BLaER1 treated with 17β-estradiol and CSF1 and Interleukin-3, amounts not matched to agents 10 nM and 100 nM (cell line): ENCODE data around the gene VTI1A.

Experiments used
- H3K27ac ChIP-seq, 11 experiments: shearing (Covaris generic); formaldehyde crosslinking; 2 replicates each; pipeline ENCODE4 v1.8.1; 2022
- H3K27me3 ChIP-seq, 11 experiments: shearing (Covaris generic); formaldehyde crosslinking; 2 replicates each; pipeline ENCODE4 v1.8.1; 2022
- H3K36me3 ChIP-seq, 11 experiments: shearing (Covaris generic); formaldehyde crosslinking; 2 replicates each; pipeline ENCODE4 v1.8.1; 2022
- H3K4me1 ChIP-seq, 10 experiments: shearing (Covaris generic); formaldehyde crosslinking; 2 replicates each; pipeline ENCODE4 v1.8.1; 2022
- H3K4me2 ChIP-seq, 11 experiments: shearing (Covaris generic); formaldehyde crosslinking; 2 replicates each; pipeline ENCODE4 v1.8.1; 2022
- H3K4me3 ChIP-seq, 10 experiments: shearing (Covaris generic); formaldehyde crosslinking; 2 replicates each; pipeline ENCODE4 v1.8.1; 2022
- H3K9ac ChIP-seq, 11 experiments: shearing (Covaris generic); formaldehyde crosslinking; 2 replicates each; pipeline ENCODE4 v1.8.1; 2022
- H3K9me3 ChIP-seq, 11 experiments: shearing (Covaris generic); formaldehyde crosslinking; replicated peaks in 1 of 11; 2 replicates each; pipeline ENCODE4 v1.8.1; 2022
- H4K20me1 ChIP-seq, 11 experiments: shearing (Covaris generic); formaldehyde crosslinking; 2 replicates each; pipeline ENCODE4 v1.8.1; 2022
- Cebpa-rat ChIP-seq, 11 experiments: shearing (Covaris generic); IDR thresholded peaks; 2 replicates each; pipeline ENCODE4 v1.8.1; 2022

VTI1A gene

GRCh38 chr10:112421731-112422130, 25.3 kb upstream of the VTI1A start:
- H3K27me3 ChIP-seq, result no peaks in the 10 kb centered on the region
- H3K4me2 ChIP-seq, result no peak overlapping the region
- no peak for TF ChIP-seq Cebpa-rat (IDR thresholded peaks at IDR 0.05)
- H3K4me3 ChIP-seq, result no peak overlapping the region
- peaks cover 67 to 95% (median 87%) of the 10 kb centered on the region in 11 experiments for H3K36me3 ChIP-seq
- peaks cover 0 to 8% (median 0%) of the 10 kb centered on the region in 10 experiments; a peak in 1 of 20 replicates for H3K4me1 ChIP-seq
- H3K9me3 ChIP-seq, result no peaks in the 10 kb centered on the region
- H4K20me1 ChIP-seq, result 0 out of 22 replicates have a peak, but pooled peaks cover 0 to 5% (median 0%) of the 10 kb centered on the region in 11 experiments
- H3K27ac ChIP-seq, result no peak overlapping the region
- no peak overlapping the region for H3K9ac ChIP-seq

DNA sequence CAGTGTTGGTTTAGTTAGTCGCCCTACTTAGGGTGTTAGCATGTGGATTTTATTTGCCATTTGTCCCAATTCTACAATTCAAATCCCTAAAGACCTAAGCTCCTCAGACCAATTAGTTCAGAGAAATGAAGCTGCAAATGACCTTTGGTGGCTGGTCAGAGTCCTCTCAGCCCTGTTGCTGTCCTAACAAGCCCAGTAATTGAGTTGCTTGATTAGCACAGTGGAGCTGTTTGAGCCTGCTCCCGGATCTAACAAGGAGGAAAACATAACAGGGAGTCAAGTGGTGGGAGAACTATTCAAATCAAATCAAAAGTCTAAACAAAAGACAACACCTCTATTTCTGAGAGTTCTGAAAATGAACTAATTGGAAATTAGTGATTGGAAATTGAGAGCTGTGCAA, 22.4 kb upstream of the VTI1A start:
- no peaks in the 10 kb centered on the region for H3K27me3 ChIP-seq
- H3K4me2 ChIP-seq, result no peak overlapping the region
- no peak for TF ChIP-seq Cebpa-rat (IDR thresholded peaks at IDR 0.05)
- H3K9me3 ChIP-seq, result no peaks in the 10 kb centered on the region
- no peak overlapping the region for H3K4me3 ChIP-seq
- H3K36me3 ChIP-seq, result peaks cover 82 to 96% (median 91%) of the 10 kb centered on the region in 11 experiments
- H3K9ac ChIP-seq, result no peak overlapping the region
- peaks cover 0 to 8% (median 0%) of the 10 kb centered on the region in 10 experiments; a peak in 1 of 20 replicates for H3K4me1 ChIP-seq
- H4K20me1 ChIP-seq, result peaks cover 0 to 11% (median 0%) of the 10 kb centered on the region in 11 experiments; a peak in 1 of 22 replicates
- no peak overlapping the region for H3K27ac ChIP-seq

DNA sequence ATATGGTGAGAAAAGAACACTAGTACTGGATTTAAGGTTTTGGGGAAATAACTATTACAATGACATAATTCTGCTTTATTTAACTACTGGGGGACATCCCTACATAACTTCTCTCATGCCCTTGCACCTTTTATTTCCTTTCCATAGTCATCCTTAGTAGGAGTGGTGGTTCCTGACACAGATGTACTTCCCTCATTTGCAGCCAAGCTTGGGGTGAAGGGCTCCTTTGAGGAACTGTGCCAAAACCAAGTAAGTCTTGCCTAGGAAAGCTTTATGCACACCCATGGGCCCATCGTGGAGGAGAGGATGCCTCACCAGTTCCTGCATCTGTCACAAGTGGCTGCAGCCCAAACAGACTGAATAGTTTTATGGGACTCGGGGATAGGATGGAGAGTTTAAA, 20.9 kb upstream of the VTI1A start:
- Histone ChIP-seq H3K27ac (no peak overlapping the region), H3K4me3 (no peak overlapping the region), H3K27me3 (no peaks in the 10 kb centered on the region), H3K36me3 (peaks cover 91 to 96% (median 94%) of the 10 kb centered on the region in 11 experiments), H4K20me1 (peaks cover 0 to 11% (median 0%) of the 10 kb centered on the region in 11 experiments; a peak in 1 of 22 replicates), H3K9me3 (no peaks in the 10 kb centered on the region), H3K4me1 (peaks cover 0 to 8% (median 0%) of the 10 kb centered on the region in 10 experiments; a peak in 1 of 20 replicates), H3K9ac (no peak overlapping the region), H3K4me2 (no peak overlapping the region)
- TF ChIP-seq Cebpa-rat (IDR thresholded peaks at IDR 0.05), result no peak

- Histone ChIP-seq H3K4me3 (no peak overlapping the region), H4K20me1 (peaks cover 0 to 11% (median 0%) of the 10 kb centered on the region in 11 experiments; a peak in 1 of 22 replicates), H3K4me1 (peaks cover 0 to 15% (median 0%) of the 10 kb centered on the region in 10 experiments; a peak in 3 of 20 replicates), H3K9me3 (no peaks in the 10 kb centered on the region), H3K27me3 (no peaks in the 10 kb centered on the region), H3K4me2 (no peak overlapping the region), H3K27ac (no peak overlapping the region), H3K9ac (no peak overlapping the region), H3K36me3 (peaks cover 96 to 100% (median 99%) of the 10 kb centered on the region in 11 experiments)
- TF ChIP-seq Cebpa-rat (IDR thresholded peaks at IDR 0.05), result no peak
Measured at GRCh38 chr10:112429147-112429546, 17.9 kb upstream of the VTI1A start.

DNA sequence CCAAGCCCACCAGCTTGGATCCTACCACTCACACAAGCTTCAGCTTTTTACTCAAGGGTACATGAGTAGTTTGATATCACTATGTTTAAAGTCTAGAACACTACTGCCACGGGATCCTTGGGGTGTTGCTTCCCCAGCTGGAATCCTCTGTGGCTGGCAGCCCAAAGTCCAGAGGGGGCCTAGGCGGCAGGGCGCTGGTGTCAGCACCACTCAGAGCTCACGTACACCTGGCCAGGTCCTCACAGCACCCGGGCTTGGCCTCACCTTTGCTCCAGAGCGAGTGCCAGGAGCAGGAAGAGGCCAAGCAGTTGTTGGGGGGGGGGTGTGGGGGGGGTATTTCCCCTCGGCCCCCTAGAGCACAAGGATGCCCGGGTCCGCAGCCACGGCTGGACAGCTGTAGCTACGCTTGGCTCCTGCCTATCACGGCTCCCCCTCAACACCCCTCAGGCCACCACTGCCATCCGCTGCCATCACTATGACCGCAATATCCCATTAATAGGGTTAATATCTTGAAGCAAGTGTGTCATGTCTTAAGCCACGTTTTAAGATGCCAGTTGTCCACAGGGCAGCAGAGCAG, 17.3 kb upstream of the VTI1A start:
- Histone ChIP-seq H3K4me3 (no peak overlapping the region), H3K27ac (no peak overlapping the region), H3K9me3 (no peaks in the 10 kb centered on the region), H3K4me2 (no peak overlapping the region), H3K36me3 (peaks cover 96 to 100% (median 100%) of the 10 kb centered on the region in 11 experiments), H3K27me3 (no peaks in the 10 kb centered on the region), H3K9ac (no peak overlapping the region), H3K4me1 (peaks cover 0 to 15% (median 0%) of the 10 kb centered on the region in 10 experiments; a peak in 3 of 20 replicates), H4K20me1 (peaks cover 0 to 12% (median 1%) of the 10 kb centered on the region in 11 experiments; a peak in 4 of 22 replicates)
- TF ChIP-seq Cebpa-rat (IDR thresholded peaks at IDR 0.05), result no peak

DNA sequence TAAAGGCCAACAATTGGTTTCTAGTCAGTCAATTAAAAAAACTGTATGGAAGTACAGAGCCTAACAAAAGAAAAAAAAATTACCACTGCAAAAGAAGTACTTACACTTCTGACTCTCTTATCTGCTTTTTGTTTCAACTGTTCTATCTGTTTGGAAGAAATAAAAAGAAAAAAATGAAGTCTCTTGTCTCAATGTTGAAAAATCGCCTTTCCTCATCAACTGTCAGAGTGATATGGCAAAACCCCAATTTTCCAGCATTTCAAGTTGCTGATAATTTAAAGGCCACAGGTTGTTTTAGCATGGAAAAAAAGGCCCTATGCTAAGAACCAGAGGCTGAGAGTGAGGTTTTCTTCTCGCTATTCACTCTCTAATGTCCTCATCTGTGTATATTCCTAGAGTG, 13.9 kb upstream of the VTI1A start:
- Histone ChIP-seq H3K9me3 (no peaks in the 10 kb centered on the region), H3K4me1 (peaks cover 0 to 7% (median 0%) of the 10 kb centered on the region in 10 experiments; a peak in 3 of 20 replicates), H3K27ac (no peak overlapping the region), H3K4me3 (no peak overlapping the region), H3K4me2 (no peak overlapping the region), H3K9ac (0 out of 22 replicates have a peak overlapping the region, but pooled peaks of 1 of the 11 experiments have one; percentile 41), H3K36me3 (peaks cover 88 to 98% (median 92%) of the 10 kb centered on the region in 11 experiments), H4K20me1 (peaks cover 0 to 16% (median 5%) of the 10 kb centered on the region in 11 experiments; a peak in 8 of 22 replicates), H3K27me3 (no peaks in the 10 kb centered on the region)
- TF ChIP-seq Cebpa-rat (IDR thresholded peaks at IDR 0.05), result no peak

GRCh38 chr10:112434988-112435619, 11.9 kb upstream of the VTI1A start:
- Histone ChIP-seq H3K9ac (no peak overlapping the region), H3K4me2 (no peak overlapping the region), H3K27ac (no peak overlapping the region), H3K9me3 (no peaks in the 10 kb centered on the region), H3K4me3 (no peak overlapping the region), H3K36me3 (peaks cover 82 to 98% (median 91%) of the 10 kb centered on the region in 11 experiments), H3K4me1 (peaks cover 0 to 7% (median 0%) of the 10 kb centered on the region in 10 experiments; a peak in 3 of 20 replicates), H3K27me3 (no peaks in the 10 kb centered on the region), H4K20me1 (peaks cover 0 to 11% (median 5%) of the 10 kb centered on the region in 11 experiments; a peak in 8 of 22 replicates)
- TF ChIP-seq Cebpa-rat (IDR thresholded peaks at IDR 0.05), result no peak

DNA sequence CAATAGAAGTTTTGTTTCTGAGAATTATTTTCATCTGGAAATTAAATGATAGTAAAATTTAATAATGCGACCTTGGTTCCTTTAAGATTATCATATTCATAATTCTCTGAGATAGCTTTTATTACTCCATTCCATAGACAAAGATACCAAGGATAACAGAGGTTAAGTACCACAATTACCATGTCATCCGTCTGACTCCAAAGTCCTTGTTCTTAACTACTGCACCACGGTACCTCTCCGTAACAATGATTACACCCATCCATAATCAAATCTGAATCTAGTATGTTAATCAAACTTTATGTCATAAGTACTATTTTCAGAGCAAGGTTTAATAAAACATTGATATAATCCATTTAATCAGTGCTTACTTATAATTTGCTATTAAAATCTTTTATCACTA, 8.7 kb upstream of the VTI1A start:
- 0 out of 20 replicates have a peak, but pooled peaks cover 0 to 5% (median 0%) of the 10 kb centered on the region in 10 experiments for H3K4me1 ChIP-seq
- TF ChIP-seq Cebpa-rat (IDR thresholded peaks at IDR 0.05), result no peak
- no peak overlapping the region for H3K4me2 ChIP-seq
- H3K9me3 ChIP-seq, result no peaks in the 10 kb centered on the region
- H3K36me3 ChIP-seq, result peaks cover 79 to 98% (median 91%) of the 10 kb centered on the region in 11 experiments
- no peaks in the 10 kb centered on the region for H3K27me3 ChIP-seq
- no peak overlapping the region for H3K4me3 ChIP-seq
- H3K27ac ChIP-seq, result no peak overlapping the region
- H3K9ac ChIP-seq, result no peak overlapping the region
- peaks cover 0 to 22% (median 5%) of the 10 kb centered on the region in 11 experiments; a peak in 8 of 22 replicates for H4K20me1 ChIP-seq

GRCh38 chr10:112441520-112441919, 5.5 kb upstream of the VTI1A start:
- H3K9ac ChIP-seq, result peak overlapping the region in 2 of 11 experiments; percentile 22 to 33; a peak in 1 of 22 replicates
- H3K36me3 ChIP-seq, result peaks cover 79 to 90% (median 88%) of the 10 kb centered on the region in 11 experiments
- H3K9me3 ChIP-seq, result no peaks in the 10 kb centered on the region
- TF ChIP-seq Cebpa-rat (IDR thresholded peaks at IDR 0.05), result no peak
- no peak overlapping the region for H3K4me2 ChIP-seq
- H3K4me1 ChIP-seq, result peaks cover 12 to 23% (median 17%) of the 10 kb centered on the region in 10 experiments
- no peak overlapping the region for H3K27ac ChIP-seq
- H3K4me3 ChIP-seq, result no peak overlapping the region
- peaks cover 0 to 20% (median 0%) of the 10 kb centered on the region in 11 experiments; a peak in 5 of 22 replicates for H4K20me1 ChIP-seq
- H3K27me3 ChIP-seq, result no peaks in the 10 kb centered on the region
